ENCODE measurements around the gene NOL3.
A peak's percentile ranks its signal among the peaks of the same experiment; 100 is the strongest.
"Not testable (repeated sequence)": the region's sequence is repeated elsewhere in the genome, so short reads cannot be mapped to it uniquely, and the experiment has no call there.

Gene NOL3

DNA sequence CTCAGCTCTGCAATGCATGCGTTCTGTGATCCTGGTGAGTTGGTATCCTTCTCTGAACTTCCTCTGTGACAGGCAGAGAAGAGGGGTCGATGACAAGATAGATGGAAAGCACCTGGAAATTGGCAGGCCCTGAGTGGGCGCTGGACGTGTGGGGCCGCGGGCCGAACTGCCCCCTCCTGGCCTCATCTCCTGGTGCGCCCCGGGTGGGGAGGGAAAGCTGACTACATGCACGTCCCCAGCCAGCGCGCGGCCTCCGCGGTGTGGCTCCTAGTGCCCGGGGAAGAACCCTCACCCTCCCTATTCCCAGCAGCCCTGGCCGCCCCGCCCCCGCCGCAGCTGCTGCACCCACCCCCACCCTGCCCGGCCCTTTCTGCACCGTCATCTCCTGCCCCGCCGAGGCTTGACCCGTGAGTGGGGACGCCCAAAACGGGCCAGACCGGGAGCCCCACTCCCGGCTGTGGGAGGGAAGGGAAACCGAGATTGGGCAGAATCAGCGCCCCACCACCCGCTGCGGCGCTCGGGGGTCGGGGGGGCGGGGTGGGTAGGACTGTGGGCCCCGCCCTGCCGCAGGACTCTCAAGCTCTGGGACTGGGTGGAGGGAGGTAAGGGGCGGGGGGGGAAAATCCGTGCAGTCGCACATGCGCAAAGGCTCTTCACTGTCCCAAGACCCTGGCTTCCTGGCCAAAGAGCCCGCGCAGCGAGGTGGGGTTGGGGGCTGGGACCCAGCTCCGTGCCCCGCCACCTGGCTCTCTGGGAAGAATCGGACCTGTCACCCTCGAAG, at the start of gene NOL3:
NOL3 (plus strand) TSS at position 371 of the 781 bp plus-strand sequence.
- DNase-seq: peak; percentile 71 to 80

DNA sequence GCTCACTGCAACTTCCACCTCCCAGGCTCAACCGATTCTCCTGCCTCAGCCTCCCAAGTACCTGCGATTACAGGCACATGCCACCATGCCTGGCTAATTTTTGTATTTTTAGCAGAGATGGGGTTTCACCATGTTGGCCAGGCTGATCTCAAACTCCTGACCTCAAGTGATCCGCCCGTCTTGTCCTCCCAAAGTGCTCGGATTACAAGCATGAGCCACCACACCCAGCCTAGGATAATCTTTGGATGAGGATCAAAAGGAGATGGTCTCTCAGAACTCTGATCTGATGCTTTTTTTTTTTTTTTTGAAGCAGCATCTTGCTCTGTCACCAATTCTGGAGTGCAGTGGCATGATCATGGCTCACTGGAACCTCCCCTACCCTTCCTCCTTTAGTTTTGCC, 47.5 kb upstream of the NOL3 start:
- DNase-seq: not testable (repeated sequence)

DNA sequence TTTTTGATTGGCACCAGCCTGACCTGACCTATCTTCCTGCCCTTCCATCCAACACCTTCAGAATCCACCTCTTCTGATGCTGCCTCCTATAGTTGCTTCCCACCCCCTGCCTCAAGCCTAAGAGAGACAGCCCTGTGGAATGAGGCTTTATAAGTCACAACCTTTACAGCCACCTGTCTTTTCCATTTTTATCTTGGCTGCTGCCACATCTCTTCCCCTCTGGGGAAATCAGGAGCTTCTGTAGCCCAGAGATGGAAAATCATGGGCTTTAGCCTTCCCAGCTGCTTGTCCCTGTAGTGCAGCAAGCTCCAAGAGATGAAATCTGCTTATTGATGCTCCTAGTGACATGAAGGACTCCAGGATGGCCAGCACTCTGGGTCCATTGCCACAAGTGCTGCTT, 41.9 kb upstream of the NOL3 start:
- DNase-seq: no peak

DNA sequence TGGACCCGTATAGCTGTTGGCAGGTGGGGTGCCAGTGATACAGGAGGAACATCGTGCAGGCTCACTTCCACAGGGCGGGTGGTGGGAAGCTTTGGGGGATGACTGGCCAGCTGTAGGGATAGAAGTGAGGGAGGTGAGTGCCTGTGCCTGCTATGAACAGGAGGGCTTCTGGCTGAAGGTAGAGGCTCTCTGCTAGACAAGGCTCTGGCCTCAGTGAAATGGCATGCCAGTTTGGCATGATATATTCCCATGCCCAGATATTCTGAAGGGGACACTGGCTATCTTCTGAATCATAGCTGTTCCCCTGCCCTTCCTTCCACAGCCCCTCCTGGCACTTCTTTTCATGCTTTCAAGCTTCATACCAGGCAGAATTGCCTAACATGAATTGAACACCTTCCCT, 41.5 kb upstream of the NOL3 start:
- DNase-seq: no peak

DNA sequence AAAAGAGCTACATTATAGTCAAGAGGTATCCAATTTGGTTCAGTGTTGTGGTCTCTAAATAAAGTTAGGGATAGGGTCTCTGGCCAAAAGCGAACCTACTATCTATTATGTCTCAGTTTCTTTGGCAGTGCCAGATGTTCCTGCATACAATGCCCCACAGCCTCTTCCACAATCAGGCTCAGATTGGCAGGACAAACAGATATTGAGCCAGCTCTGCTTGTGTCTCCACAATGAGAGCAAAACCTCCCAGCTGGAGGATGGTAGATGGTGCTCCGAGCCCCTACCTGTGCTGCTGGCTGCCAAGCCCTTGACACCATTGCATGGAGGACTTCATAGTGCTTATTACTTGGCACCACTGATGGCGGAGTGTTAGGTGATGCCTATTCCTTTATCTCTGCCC, 40.9 kb upstream of the NOL3 start:
- DNase-seq: no peak

DNA sequence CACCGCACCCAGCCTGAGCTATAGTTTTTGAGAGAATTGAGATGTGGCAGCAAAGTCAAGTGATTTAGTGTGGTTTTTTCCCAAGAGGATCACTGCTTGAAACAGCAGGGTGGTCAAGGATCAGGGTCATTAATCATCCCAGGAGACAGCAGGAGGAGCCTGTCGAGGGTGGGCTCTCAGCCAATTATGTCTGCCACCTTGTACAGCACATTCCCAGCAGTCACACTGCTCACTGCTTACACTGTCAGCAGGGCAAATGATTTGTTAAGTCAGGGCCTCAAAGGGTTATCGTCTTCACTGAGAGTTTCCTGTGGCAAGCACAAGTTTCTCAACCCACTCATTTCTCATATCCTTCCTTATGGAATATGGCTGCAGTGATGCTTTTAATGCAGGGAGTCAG, 32.7 kb upstream of the NOL3 start:
- no peak for DNase-seq

DNA sequence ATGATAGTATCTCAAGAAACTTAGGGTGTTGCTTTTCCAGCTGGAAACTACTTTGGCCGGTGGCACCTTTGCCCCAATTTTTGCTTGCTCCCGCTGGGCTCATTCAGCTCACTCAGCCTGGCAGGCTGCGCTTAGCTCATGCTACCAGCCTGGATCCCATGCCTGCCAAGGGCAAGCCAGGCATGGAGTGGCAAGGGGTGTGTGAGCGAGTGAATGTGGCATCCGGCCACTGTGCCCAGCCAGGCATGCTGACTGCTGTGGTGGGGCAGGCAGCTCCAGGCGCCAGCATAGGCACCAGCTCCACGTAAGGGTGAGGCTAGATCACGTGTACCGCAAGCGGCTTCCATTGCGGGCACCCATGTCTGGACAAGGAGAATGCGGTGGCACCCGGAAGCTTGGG, 28.9 kb upstream of the NOL3 start:
- DNase-seq: no peak

DNA sequence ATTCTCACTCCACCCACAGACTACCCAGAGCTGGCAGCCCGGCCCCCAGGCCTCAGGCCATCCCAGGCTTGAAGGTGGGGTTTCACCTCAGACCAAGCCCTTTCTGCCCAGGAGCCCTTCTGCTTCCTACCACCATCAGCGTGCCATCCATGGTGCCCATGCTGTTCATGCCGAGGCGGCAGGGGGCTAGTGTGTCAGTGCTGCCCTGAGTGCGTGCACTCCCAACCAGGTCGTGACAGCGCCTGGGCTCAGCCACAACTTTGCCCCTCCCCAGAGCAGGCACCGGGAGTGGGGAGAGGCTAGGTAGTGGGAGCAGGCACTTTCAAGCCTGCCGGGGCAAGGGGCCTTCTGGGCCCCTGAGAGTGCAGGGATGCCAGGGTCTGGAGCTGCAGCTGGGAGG, 28.0 kb upstream of the NOL3 start:
- no peak for DNase-seq

DNA sequence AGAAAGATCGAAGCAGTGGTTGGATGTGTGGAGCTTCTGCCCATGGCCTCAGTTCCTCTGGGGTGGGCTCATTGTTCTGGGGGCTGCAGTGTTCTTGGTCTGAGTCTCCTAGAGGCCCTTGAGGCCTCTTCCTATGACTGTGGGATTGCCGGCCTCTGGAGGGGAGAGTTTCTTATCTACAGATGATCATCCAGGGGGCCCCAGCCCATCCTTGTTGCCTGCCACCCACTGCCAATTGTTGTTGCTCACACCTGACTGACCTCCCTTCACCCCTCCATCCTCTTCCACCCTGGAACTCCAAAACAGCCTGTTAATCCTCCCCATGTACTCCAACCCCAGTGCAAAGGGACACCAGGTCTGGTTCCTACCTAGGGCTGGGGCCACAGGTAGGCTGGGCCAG, 25.4 kb upstream of the NOL3 start:
- DNase-seq: no peak

DNA sequence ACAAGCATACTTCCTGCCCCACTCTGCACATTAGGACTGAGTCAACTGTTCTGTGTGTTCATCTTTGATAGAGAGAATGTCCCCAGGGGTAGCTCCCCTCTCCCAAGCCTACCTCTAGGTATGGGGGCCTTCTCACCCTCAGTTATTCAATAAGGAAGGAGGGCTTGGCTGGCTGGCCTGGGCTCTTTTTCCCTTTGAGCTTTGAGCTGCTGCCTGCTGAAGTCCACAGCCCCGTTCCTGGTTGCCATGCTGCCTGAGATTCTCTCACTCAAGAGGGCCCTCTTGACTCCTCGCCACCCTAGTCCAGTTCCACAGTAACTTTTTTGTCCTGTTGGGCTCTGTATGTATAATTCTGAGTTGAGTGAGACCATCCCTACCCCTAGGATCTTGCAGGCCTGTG, 24.6 kb upstream of the NOL3 start:
- DNase-seq: no peak

DNA sequence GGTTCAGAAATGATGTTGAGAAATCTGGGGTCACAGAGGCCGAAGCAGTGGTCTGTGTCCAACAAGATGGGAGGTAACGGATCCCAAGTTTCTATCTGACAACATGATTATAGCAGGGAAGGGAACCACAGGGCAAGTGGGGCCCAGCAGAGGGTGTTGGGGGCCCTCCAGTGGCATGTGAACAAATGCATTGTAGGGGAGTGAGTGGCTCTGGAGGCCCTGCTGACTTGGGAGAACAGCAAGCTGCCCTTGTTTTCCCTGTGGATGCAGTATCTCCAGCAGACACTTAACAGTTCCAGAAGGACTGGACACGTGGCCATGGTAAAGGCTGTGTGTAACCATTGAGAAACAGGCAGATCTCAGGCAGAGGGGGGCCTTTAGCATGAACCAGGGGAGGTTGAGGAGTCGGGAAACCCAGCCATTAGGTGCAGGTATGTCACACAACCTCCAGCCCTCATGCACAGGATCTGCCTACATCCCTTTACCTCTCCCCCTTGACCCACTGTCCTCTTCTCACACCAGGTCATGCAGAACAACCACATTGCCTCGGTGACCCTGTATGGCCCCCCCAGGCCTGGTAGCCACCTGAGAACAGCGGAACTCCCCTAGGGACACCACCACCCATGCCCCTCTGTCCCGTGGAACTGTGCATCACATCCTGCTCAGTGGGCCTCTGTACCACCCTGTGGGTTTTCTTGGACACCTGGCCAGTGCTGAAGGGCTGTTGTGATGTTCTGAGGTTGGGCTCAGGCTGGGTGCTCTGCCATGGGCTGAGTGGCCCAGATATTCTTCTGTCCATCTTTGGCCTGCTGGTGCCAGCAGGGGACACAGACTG, 23.6 kb upstream of the NOL3 start:
- DNase-seq: no peak

DNA sequence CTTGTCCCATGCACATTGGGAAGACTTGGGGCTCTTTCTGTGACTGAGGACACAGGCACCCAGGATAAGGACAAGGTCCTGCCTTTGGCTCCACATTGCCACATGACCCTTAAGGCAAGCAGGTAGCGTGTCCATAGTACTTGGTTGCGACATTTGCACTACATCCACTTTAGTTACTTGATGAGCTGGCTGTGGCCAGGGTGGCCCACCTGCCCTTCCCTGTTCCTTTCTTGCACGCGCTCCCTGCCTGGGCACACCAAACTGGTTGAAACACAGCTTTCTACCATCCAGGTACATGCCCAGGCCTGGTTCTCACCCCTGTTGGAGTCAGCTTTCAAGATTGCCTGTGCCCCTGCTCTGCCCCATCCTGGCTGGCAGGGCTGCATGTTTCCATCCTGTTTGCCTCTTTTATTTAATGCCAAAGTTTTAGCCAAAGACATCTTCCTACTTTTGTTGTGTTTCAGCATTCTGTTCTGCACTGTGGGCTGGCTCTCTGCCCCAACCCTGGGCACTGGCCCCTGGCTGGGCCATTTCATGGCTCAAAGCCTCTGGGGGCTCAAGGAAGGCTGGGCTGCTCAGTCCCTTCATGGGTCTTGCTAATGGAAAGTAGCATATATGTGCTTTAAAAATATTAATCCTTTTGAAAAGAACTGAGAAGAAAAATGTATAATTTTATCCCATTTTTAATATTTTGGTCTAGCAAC, 22.7 kb upstream of the NOL3 start:
- no peak for DNase-seq

DNA sequence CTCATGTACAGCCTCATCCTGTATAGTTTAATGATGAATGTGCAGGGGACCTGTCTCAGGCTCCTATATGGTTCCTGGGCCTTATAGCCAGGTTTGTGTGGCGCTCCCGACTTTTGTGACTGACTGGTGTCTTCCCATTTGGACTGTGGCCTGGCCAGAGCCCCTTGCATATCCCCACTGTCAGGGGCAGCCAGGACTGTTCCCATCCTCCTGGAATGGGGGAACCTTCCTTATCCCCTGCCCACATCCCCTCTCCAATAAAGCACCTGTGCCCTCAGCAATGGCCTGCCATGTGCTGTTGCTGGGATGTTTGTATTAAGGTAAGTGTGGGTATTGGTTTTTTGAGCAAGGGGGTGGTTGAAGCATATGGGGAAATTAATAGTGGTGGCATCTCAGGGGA, 22.1 kb upstream of the NOL3 start:
- DNase-seq: no peak

DNA sequence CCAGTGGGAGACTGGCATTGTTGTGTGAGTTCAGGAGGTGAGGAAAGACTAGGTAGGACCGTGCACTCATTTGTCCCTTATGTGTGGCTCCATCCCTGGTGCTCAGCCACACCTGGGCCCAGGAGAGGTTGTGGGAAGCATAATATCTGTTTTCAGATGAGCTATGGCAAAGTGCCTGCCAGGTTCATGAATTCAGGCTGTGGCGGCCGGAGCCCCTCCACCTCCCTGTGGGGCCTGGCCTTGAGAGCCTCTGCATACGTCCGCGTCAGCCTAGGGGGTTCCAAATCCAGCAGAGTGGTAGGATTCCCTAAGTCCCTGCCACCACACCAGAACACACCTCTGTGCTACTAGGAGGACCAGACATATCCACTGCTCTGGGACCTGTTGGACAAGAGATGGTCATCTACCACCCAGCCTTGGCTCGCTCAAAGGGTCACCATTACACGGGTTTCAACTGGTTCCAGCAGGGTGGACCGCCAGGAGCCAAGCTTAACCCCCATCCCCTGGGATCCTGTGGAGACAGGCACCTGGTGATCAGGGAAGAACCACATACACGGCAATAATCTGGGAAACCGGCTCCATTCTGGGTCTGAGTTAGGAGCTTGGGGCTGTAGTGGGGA, 21.6 kb upstream of the NOL3 start:
- no peak for DNase-seq

DNA sequence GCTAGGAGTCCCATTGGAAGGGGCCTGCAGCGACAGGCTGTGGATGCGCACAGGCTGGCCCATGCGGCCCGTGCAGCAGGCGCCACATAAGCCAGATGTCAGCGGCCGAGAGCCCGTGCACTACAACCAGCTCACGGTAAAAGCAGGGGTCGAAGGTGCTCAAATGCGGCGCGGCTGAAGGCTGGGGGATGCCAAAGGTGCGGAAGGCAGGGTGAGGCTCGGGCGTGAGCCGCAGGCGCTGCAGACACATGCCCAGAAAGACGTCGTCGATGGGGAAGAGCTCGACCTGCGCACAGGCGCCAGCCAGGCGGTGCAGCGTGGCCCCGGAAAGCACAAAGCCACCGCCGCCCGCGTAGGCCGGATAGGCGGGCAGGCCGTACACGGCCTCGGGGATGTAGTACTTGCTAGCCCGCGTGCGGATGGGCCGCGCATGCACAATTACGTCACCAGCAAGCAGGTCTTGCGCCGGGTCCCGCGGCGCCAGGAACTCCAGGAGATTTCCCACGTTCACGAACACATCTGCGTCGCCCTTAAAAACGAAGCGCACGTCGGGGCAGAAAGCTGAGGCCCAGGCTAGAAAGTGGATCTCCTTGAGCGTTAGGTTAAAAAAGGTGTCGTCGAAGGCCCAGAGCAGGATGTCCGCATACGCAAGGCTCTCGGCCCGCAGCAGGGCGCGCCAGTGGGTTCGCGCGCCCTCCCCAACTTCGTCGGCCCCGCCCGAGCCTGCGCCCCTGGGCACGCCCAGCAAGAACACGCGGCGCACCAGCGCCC, 20.9 kb upstream of the NOL3 start:
- DNase-seq: no peak

DNA sequence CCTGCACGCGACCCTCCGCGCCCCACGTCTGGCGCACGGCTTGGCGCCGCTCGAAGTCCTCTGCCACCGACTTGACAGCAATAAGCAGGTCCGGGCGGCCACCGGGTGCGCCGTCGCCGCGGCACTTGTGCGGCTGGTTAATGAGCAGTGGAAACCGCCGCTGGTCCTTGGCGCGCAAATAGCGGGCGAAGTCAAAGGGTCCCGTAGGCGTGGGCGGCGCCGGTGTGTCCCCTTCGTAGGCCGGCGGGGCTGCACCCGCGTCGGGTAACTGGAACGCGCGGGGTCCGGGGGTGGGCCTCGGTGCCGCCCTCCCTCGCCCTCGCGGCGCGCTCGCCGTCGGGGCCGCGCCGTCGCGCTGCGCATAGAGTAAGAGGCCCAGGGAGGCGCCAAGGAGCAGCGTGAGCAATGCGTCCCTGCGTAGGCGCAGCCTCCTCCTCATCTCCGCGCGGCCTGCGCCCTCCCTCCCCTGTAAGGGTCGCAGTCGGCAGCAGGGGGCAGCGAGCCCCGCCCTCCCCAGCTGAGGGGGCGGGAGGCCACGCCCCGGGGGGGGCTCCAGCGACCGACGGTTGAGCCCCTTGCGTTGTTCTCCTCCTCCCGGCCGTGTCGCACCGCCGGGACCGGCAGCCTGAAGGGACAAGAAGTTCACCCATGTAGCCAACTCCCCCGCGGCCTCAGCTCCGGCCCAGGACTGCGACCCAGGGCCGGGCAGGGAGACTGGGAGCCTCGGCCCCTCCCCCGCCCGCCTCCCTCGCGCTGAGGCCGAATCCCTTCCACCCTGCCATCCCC, 20.1 kb upstream of the NOL3 start:
- peak; percentile 69 to 74 for DNase-seq

DNA sequence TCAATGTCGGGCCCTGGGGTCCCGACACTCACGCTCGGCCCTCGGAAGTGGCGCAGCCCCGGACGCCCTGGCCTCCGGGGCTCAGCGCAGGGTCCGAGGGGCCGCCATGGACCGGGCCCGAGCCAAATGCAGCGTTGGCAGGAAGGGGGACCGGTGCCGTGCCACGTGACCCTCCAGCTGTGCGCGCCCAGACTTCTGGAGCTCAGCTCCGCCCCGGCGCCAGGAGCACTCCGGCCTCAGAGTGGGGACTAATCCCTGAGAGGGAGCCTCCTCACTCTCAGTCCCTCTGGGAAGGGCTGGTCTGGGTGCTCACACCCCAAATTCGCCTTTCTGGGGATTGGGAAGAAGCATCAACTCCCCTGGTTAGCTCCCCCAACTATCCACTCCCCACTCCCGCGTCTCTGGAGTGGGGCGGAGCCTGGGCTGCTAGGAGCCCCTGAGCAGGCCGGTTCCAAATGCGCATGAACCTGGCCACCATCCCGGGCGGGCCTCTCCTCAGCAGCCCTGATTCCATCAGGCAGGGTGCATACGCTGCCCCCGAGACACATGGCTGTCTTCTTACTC, 19.4 kb upstream of the NOL3 start, which contains the start of gene B3GNT9:
B3GNT9 (minus strand) TSS at position 166 of the 564 bp plus-strand sequence. CDS start 513 bp downstream, outside the sequence.
- peak in 1 of 2 experiments; percentile 70 for DNase-seq

DNA sequence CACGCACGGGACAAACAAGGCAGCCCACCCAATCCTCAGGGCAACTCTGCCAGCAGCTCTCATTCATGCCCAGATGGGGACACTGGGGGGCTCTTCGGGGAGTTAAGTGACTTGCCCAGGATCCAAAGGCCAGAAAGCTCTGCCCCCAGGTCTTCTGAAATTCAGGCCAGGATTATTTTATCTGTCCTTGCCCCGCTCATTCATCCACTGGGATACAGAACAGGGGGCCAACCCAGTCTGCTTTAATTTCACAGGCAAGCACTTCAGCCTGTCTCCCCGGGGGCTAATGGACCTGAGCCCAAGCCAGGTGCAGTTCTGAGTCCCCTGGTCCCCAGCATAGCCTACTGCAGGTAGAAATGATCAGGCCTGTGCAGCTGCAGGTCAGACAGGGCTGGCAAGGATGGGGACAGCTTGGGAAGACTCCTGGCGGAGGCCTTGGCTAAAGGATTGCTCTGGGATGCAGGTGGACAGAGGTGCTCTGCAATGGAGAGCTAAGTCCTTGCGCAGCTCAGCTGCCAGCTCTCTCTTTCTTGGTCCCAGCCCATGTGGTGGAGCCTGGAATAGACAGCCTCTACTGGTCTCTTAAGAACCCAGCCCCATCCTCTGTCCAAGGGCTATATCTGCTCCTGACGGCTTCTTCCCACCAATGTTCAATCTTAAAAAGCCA, 18.8 kb upstream of the NOL3 start:
- no peak for DNase-seq

DNA sequence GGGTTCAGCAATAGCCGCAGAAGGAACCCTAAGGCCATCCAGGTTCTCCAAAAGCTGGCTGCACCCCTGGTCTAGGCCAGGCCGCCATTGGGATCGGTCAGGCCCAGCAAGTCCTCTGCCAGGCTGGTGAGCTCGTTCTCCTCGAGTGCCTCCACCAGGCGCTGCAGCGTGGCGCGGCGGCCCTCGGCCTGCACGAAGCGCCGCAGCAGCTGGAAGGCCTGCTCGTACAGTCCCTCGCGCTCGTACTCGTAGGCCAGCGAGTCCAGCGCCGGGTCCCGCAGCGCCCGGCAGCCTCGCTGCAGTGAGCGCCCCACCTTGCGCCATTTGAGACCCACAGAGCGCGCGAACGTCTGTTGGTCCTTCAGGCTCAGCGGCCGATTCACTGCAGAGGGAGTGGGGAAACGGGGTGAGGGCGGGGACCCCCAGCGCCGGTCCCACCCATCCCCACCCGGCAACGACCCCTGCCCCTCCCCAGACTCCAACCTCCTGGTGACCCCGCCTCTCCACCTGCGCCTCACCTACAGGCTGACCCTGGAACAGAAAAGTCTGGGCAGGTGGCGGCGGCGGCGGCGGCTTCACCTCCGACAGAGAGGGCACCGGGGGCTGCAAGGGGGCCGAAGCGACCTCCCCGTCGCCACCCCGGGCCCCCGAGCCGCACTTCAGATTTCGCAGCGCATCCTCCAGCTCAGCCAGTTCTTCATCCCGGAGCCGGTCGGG, 15.6 kb upstream of the NOL3 start:
- no peak for DNase-seq

Measured in activated T-cell treated with anti-CD3 and anti-CD28 coated beads, Interleukin-2, amount 50 U/mL, for 48 hours (primary cell).